CD8-positive, alpha-beta memory T cell (primary cell): Measurements from ENCODE around the gene INO80C. TPM values are rescaled to one million over a fixed set of nuclear protein-coding genes. Genes with fewer than 3 reads are reported as not detected.
A peak's percentile ranks its signal among the peaks of the same experiment; 100 is the strongest.

ENCODE experiments used
- CTCF ChIA-PET: fragments of 350-600 bp; sonication (Branson Sonifier 250); formaldehyde crosslinking; loops from one replicate; lab custom pipeline; 2021; ENCODE audit warnings: antibody characterized with exemption; lab: Charles Lee
- POLR2A ChIA-PET: fragments of 350-600 bp; sonication (Branson Sonifier 250); formaldehyde crosslinking; loops from one replicate; lab custom pipeline; 2021; ENCODE audit warnings: antibody characterized with exemption; lab: Charles Lee
- DNase-seq, 5 donors: peaks; one replicate each; pipeline versions ENCODE4 v3.0.0 to v3.0.0-alpha.2; 2020 to 2022; ENCODE audit warnings: mixed read lengths in 1 of 5
- H3K27ac ChIP-seq: one replicate; pipeline ENCODE4 v1.7.0; 2013; ENCODE audit warnings: low read depth, mild to moderate bottlenecking, low read length, moderate library complexity
- H3K27me3 ChIP-seq: 2 replicates; pipeline ENCODE4 v1.7.0; 2013; ENCODE audit warnings: low read length, mild to moderate bottlenecking; ENCODE audit not compliant: insufficient read depth, poor library complexity, severe bottlenecking
- H3K36me3 ChIP-seq: 2 replicates; pipeline ENCODE4 v1.7.0; 2013; ENCODE audit warnings: mild to moderate bottlenecking, low read length, moderate library complexity; ENCODE audit not compliant: insufficient read depth
- H3K4me1 ChIP-seq: 2 replicates; pipeline ENCODE4 v1.7.0; 2013; ENCODE audit warnings: mild to moderate bottlenecking, low read length, moderate library complexity; ENCODE audit not compliant: insufficient read depth
- H3K4me3 ChIP-seq: 2 replicates; pipeline ENCODE4 v1.7.0; 2013; ENCODE audit warnings: mild to moderate bottlenecking, low read length
- H3K9me3 ChIP-seq: 2 replicates; pipeline ENCODE4 v1.7.0; 2013; ENCODE audit warnings: mild to moderate bottlenecking, low read length
- H3K27ac Mint-ChIP-seq, 8 donors: one replicate each; pipeline ENCODE4 v1.8.0; 2020 to 2021; ENCODE audit warnings: mixed read lengths in 8 of 8, mild to moderate bottlenecking in 6 of 8, inconsistent platforms in 3 of 8, moderate library complexity in 3 of 8
- H3K27me3 Mint-ChIP-seq, 2 donors: one replicate each; pipeline ENCODE4 v1.8.0; 2020 to 2021; ENCODE audit warnings: mixed read lengths in 2 of 2, mild to moderate bottlenecking in 1 of 2, moderate library complexity in 1 of 2
- H3K36me3 Mint-ChIP-seq, 3 donors: one replicate each; pipeline ENCODE4 v1.8.0; 2020 to 2021; ENCODE audit warnings: mixed read lengths in 3 of 3, inconsistent platforms in 1 of 3, mild to moderate bottlenecking in 1 of 3
- H3K4me1 Mint-ChIP-seq, 3 donors: one replicate each; pipeline ENCODE4 v1.8.0; 2020 to 2021; ENCODE audit warnings: mixed read lengths in 3 of 3, inconsistent platforms in 1 of 3, mild to moderate bottlenecking in 1 of 3
- H3K4me3 Mint-ChIP-seq, 7 donors: one replicate each; pipeline ENCODE4 v1.8.0; 2020 to 2021; ENCODE audit warnings: mixed read lengths in 7 of 7, mild to moderate bottlenecking in 6 of 7, moderate library complexity in 4 of 7, inconsistent platforms in 2 of 7
- H3K9me3 Mint-ChIP-seq, 5 donors: one replicate each; pipeline ENCODE4 v1.8.0; 2020 to 2022; ENCODE audit warnings: mixed read lengths in 5 of 5, mild to moderate bottlenecking in 3 of 5, moderate library complexity in 2 of 5, inconsistent platforms in 1 of 5
- polyA plus RNA-seq: library from polyadenylated mRNA; unstranded; fragments of 300-500 nt; fragmentation: Illumina TruSeq; gene quantifications from one replicate; pipeline ENCODE4 v1.2.3, GENCODE V29; 2021
- total RNA-seq, 2 experiments: library from RNA; stranded (reverse); gene quantifications; one replicate each; pipeline ENCODE4 v1.2.3, GENCODE V29; 2021

INO80C gene
- total and polyA plus RNA-seq, 3 experiments from 2014 or later: 16.6 to 28.5 (median 27.0) TPM

GRCh38 chr18:35516351-35516750 lies 18.6 kb upstream of the INO80C start:
- Histone ChIP-seq H3K4me3 (no peak overlapping the region), H3K27me3 (no peaks in the 10 kb centered on the region), H3K4me1 (no peaks in the 10 kb centered on the region), H3K36me3 (no peaks in the 10 kb centered on the region), H3K9me3 (no peaks in the 10 kb centered on the region), H3K27ac (no peak overlapping the region)
- ChIA-PET POLR2A (no interaction called here), CTCF (no interaction called here)
- H3K9me3 Mint-ChIP-seq: no peaks in the 10 kb centered on the region
- H3K4me3 Mint-ChIP-seq: no peak overlapping the region
- H3K27me3 Mint-ChIP-seq: peaks cover 0 to under 1% of the 10 kb centered on the region in 2 donors
- no peaks in the 10 kb centered on the region for H3K36me3 Mint-ChIP-seq
- H3K4me1 Mint-ChIP-seq: no peaks in the 10 kb centered on the region
- DNase-seq: no peak
- H3K27ac Mint-ChIP-seq: no peak overlapping the region

- no peak overlapping the region for H3K27ac Mint-ChIP-seq
- no peaks in the 10 kb centered on the region for H3K4me1 Mint-ChIP-seq
- POLR2A ChIA-PET: no interaction called here
- CTCF ChIA-PET: no interaction called here
- Histone ChIP-seq H3K9me3 (no peaks in the 10 kb centered on the region), H3K4me3 (no peak overlapping the region), H3K27me3 (no peaks in the 10 kb centered on the region), H3K36me3 (no peaks in the 10 kb centered on the region), H3K4me1 (no peaks in the 10 kb centered on the region), H3K27ac (no peak overlapping the region)
- H3K4me3 Mint-ChIP-seq: no peak overlapping the region
- H3K27me3 Mint-ChIP-seq: peaks cover 0 to 3% of the 10 kb centered on the region in 2 donors
- no peak for DNase-seq
- H3K36me3 Mint-ChIP-seq: no peaks in the 10 kb centered on the region
- H3K9me3 Mint-ChIP-seq: no peaks in the 10 kb centered on the region
These were observed 17.8 kb upstream of the INO80C start for GRCh38 chr18:35515460-35516130.

GRCh38 chr18:35514752-35515459 lies 17.1 kb upstream of the INO80C start:
- no peaks in the 10 kb centered on the region for H3K9me3 Mint-ChIP-seq
- ChIA-PET POLR2A (no interaction called here), CTCF (no interaction called here)
- no peak overlapping the region for H3K27ac Mint-ChIP-seq
- Histone ChIP-seq H3K4me1 (no peaks in the 10 kb centered on the region), H3K27me3 (no peaks in the 10 kb centered on the region), H3K4me3 (no peak overlapping the region), H3K27ac (no peak overlapping the region), H3K36me3 (no peaks in the 10 kb centered on the region), H3K9me3 (no peaks in the 10 kb centered on the region)
- H3K36me3 Mint-ChIP-seq: no peaks in the 10 kb centered on the region
- H3K27me3 Mint-ChIP-seq: peaks cover 3% of the 10 kb centered on the region in 2 donors
- H3K4me3 Mint-ChIP-seq: no peak overlapping the region
- H3K4me1 Mint-ChIP-seq: no peaks in the 10 kb centered on the region
- DNase-seq: no peak

GRCh38 chr18:35514283-35514682 lies 16.5 kb upstream of the INO80C start:
- Mint-ChIP-seq H3K27ac (no peak overlapping the region), H3K36me3 (no peaks in the 10 kb centered on the region), H3K27me3 (peaks cover 3% of the 10 kb centered on the region in 2 donors), H3K9me3 (no peaks in the 10 kb centered on the region), H3K4me3 (no peak overlapping the region), H3K4me1 (no peaks in the 10 kb centered on the region)
- ChIA-PET CTCF (no interaction called here), POLR2A (no interaction called here)
- no peaks in the 10 kb centered on the region for H3K4me1 ChIP-seq
- H3K9me3 ChIP-seq: no peaks in the 10 kb centered on the region
- no peak overlapping the region for H3K4me3 ChIP-seq
- no peak for DNase-seq
- H3K27ac ChIP-seq: no peak overlapping the region
- H3K27me3 ChIP-seq: no peaks in the 10 kb centered on the region
- no peaks in the 10 kb centered on the region for H3K36me3 ChIP-seq

GRCh38 chr18:35513181-35513936 lies 15.6 kb upstream of the INO80C start:
- POLR2A ChIA-PET: no interaction called here
- peak overlapping the region in 1 of 8 donors; percentile 16 for H3K27ac Mint-ChIP-seq
- H3K27me3 Mint-ChIP-seq: peaks cover 3% of the 10 kb centered on the region in 2 donors
- CTCF ChIA-PET: no interaction called here
- no peaks in the 10 kb centered on the region for H3K9me3 Mint-ChIP-seq
- H3K4me3 Mint-ChIP-seq: no peak overlapping the region
- Histone ChIP-seq H3K27ac (no peak overlapping the region), H3K36me3 (no peaks in the 10 kb centered on the region), H3K27me3 (no peaks in the 10 kb centered on the region), H3K4me1 (no peaks in the 10 kb centered on the region), H3K4me3 (no peak overlapping the region), H3K9me3 (no peaks in the 10 kb centered on the region)
- H3K4me1 Mint-ChIP-seq: no peaks in the 10 kb centered on the region
- DNase-seq: no peak
- H3K36me3 Mint-ChIP-seq: no peaks in the 10 kb centered on the region

- ChIA-PET POLR2A (no interaction called here), CTCF (no interaction called here)
- H3K9me3 Mint-ChIP-seq: no peaks in the 10 kb centered on the region
- H3K27ac ChIP-seq: no peak overlapping the region
- H3K4me1 ChIP-seq: no peaks in the 10 kb centered on the region
- peak overlapping the region in 1 of 8 donors; percentile 0 for H3K27ac Mint-ChIP-seq
- no peak overlapping the region for H3K4me3 ChIP-seq
- H3K4me3 Mint-ChIP-seq: no peak overlapping the region
- no peaks in the 10 kb centered on the region for H3K36me3 ChIP-seq
- peaks cover 3% of the 10 kb centered on the region in 2 donors for H3K27me3 Mint-ChIP-seq
- no peaks in the 10 kb centered on the region for H3K9me3 ChIP-seq
- H3K27me3 ChIP-seq: no peaks in the 10 kb centered on the region
- H3K36me3 Mint-ChIP-seq: no peaks in the 10 kb centered on the region
- DNase-seq: no peak
- H3K4me1 Mint-ChIP-seq: no peaks in the 10 kb centered on the region
These were observed 15.0 kb upstream of the INO80C start for GRCh38 chr18:35512761-35513160.

- DNase-seq: no peak
- POLR2A ChIA-PET: no interaction called here
- CTCF ChIA-PET: interaction anchor here (1.9 kb wide), 1 partner anchor 15 kb away, joined by 5 read pairs; no protein-coding TSS in a partner anchor
These were observed 14.1 kb upstream of the INO80C start for GRCh38 chr18:35511833-35512232.

GRCh38 chr18:35511428-35511827 lies 13.7 kb upstream of the INO80C start:
- CTCF ChIA-PET: interaction anchor here (1.9 kb wide), 1 partner anchor 15 kb away, joined by 5 read pairs; no protein-coding TSS in a partner anchor
- H3K9me3 Mint-ChIP-seq: no peaks in the 10 kb centered on the region
- Histone ChIP-seq H3K27ac (no peak overlapping the region), H3K4me1 (no peaks in the 10 kb centered on the region), H3K36me3 (no peaks in the 10 kb centered on the region), H3K9me3 (no peaks in the 10 kb centered on the region), H3K27me3 (no peaks in the 10 kb centered on the region), H3K4me3 (no peak overlapping the region)
- peaks cover 3% of the 10 kb centered on the region in 2 donors for H3K27me3 Mint-ChIP-seq
- H3K27ac Mint-ChIP-seq: no peak overlapping the region
- H3K4me3 Mint-ChIP-seq: no peak overlapping the region
- POLR2A ChIA-PET: no interaction called here
- no peak for DNase-seq
- no peaks in the 10 kb centered on the region for H3K36me3 Mint-ChIP-seq
- no peaks in the 10 kb centered on the region for H3K4me1 Mint-ChIP-seq

More at GRCh38 chr18:35511833-35512232, 14.1 kb upstream of the INO80C start:
- Mint-ChIP-seq H3K4me1 (no peaks in the 10 kb centered on the region), H3K36me3 (no peaks in the 10 kb centered on the region), H3K4me3 (no peak overlapping the region), H3K27ac (no peak overlapping the region), H3K27me3 (peaks cover 3% of the 10 kb centered on the region in 2 donors), H3K9me3 (no peaks in the 10 kb centered on the region)
- no peaks in the 10 kb centered on the region for H3K36me3 ChIP-seq
- no peaks in the 10 kb centered on the region for H3K4me1 ChIP-seq
- H3K9me3 ChIP-seq: no peaks in the 10 kb centered on the region
- H3K4me3 ChIP-seq: no peak overlapping the region
- H3K27ac ChIP-seq: no peak overlapping the region
- no peaks in the 10 kb centered on the region for H3K27me3 ChIP-seq
